Ishikawa (cell line): ENCODE results near the gene RPS21.
A peak's percentile ranks its signal among the peaks of the same experiment; 100 is the strongest.

Experiments used
- CEBPB ChIP-seq: IDR thresholded peaks from 2 replicates; pipeline ENCODE4 v1.6.1; 2012
- CREB1 ChIP-seq: IDR thresholded peaks from 2 replicates; pipeline ENCODE4 v1.6.1; 2012; ENCODE audit warnings: low read depth
- EP300 ChIP-seq: IDR thresholded peaks from 2 replicates; pipeline ENCODE4 v1.6.1; 2012; ENCODE audit warnings: borderline replicate concordance
- NFIC ChIP-seq: IDR thresholded peaks from 2 replicates; pipeline ENCODE4 v1.6.1; 2012
- RAD21 ChIP-seq: IDR thresholded peaks from 2 replicates; pipeline ENCODE4 v1.6.1; 2012; ENCODE audit warnings: low read depth
- TAF1 ChIP-seq: IDR thresholded peaks from 2 replicates; pipeline ENCODE4 v1.6.1; 2012; ENCODE audit warnings: low read depth, mild to moderate bottlenecking
- TCF12 ChIP-seq: IDR thresholded peaks from 2 replicates; pipeline ENCODE4 v1.6.1; 2012; ENCODE audit warnings: low read depth
- YY1 ChIP-seq: IDR thresholded peaks from 2 replicates; pipeline ENCODE4 v1.6.1; 2012; ENCODE audit warnings: low read depth
- ZBTB7A ChIP-seq: IDR thresholded peaks from 2 replicates; pipeline ENCODE4 v1.6.1; 2012; ENCODE audit warnings: low read depth
- TF ChIP-seq, protein P1 (sequence below): IDR thresholded peaks from 2 replicates; pipeline ENCODE4 v1.6.1; 2012
- TF ChIP-seq, protein P2 (sequence below): IDR thresholded peaks from 2 replicates; pipeline ENCODE4 v1.6.1; 2012
- TF ChIP-seq, protein P3 (sequence below): IDR thresholded peaks from 2 replicates; pipeline ENCODE4 v1.6.1; 2012; ENCODE audit warnings: low read depth, mild to moderate bottlenecking

RPS21 gene

GRCh38 chr20:62405108-62405980, 18.4 kb downstream of the RPS21 start:
- peak; percentile 56; the same call in 1 of the 2 replicates for TF ChIP-seq RAD21
- TF ChIP-seq CREB1, result no peak
- TF ChIP-seq EP300, result no peak
- peak; percentile 67 for TF ChIP-seq CEBPB

- TF ChIP-seq TAF1 (no peak), EP300 (no peak), CREB1 (no peak), ZBTB7A (no peak)
Measured at GRCh38 chr20:62405981-62406513, 19.1 kb downstream of the RPS21 start.

DNA sequence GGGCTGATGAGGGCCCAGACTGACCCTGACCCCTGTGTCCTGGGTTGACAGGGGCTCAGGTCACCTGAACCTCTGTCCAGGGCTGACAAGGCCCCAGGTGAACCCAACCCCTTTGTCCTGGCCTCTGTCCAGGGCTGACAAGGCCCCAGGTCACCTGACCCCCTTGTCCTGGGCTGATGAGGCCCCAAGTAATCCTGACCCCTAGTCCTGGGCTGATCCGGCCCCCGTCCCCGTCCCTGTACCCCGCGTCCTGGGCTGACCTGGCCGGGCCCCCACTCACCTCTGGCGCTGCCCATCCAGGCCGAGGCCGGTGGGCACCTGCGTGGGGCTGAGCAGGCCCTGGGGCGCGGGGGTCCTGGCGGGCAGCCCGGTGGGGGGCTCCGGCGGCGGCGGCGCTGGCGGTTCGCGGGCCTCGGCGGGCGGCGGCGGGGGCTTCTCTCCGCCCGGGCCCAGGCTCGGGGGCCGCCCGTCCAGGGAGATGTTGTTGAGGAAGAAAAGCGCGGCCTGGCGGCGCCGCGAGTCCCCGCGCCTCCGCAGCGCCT, 19.8 kb downstream of the RPS21 start:
- TF ChIP-seq TAF1, result no peak
- TF ChIP-seq, protein P1, sequence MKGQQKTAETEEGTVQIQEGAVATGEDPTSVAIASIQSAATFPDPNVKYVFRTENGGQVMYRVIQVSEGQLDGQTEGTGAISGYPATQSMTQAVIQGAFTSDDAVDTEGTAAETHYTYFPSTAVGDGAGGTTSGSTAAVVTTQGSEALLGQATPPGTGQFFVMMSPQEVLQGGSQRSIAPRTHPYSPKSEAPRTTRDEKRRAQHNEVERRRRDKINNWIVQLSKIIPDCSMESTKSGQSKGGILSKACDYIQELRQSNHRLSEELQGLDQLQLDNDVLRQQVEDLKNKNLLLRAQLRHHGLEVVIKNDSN, result peak; percentile 44; the same call in 1 of the 2 replicates
- TF ChIP-seq CEBPB, result no peak
- TF ChIP-seq RAD21, result no peak

- TF ChIP-seq NFIC (0 out of 2 replicates have a peak, but pooled peaks have one; percentile 13), CEBPB (no peak), TCF12 (peak; percentile 63), TAF1 (peak; percentile 57; the same call in 1 of the 2 replicates), EP300 (peak; percentile 17; the same call in 1 of the 2 replicates), CREB1 (peak; percentile 12; the same call in 1 of the 2 replicates), YY1 (0 out of 2 replicates have a peak, but pooled peaks have one; percentile 34), ZBTB7A (no peak)
- TF ChIP-seq, protein P1, result 0 out of 2 replicates have a peak, but pooled peaks have one; percentile 25
- TF ChIP-seq, protein P2, sequence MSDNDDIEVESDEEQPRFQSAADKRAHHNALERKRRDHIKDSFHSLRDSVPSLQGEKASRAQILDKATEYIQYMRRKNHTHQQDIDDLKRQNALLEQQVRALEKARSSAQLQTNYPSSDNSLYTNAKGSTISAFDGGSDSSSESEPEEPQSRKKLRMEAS, result peak; percentile 81
- TF ChIP-seq, protein P3, sequence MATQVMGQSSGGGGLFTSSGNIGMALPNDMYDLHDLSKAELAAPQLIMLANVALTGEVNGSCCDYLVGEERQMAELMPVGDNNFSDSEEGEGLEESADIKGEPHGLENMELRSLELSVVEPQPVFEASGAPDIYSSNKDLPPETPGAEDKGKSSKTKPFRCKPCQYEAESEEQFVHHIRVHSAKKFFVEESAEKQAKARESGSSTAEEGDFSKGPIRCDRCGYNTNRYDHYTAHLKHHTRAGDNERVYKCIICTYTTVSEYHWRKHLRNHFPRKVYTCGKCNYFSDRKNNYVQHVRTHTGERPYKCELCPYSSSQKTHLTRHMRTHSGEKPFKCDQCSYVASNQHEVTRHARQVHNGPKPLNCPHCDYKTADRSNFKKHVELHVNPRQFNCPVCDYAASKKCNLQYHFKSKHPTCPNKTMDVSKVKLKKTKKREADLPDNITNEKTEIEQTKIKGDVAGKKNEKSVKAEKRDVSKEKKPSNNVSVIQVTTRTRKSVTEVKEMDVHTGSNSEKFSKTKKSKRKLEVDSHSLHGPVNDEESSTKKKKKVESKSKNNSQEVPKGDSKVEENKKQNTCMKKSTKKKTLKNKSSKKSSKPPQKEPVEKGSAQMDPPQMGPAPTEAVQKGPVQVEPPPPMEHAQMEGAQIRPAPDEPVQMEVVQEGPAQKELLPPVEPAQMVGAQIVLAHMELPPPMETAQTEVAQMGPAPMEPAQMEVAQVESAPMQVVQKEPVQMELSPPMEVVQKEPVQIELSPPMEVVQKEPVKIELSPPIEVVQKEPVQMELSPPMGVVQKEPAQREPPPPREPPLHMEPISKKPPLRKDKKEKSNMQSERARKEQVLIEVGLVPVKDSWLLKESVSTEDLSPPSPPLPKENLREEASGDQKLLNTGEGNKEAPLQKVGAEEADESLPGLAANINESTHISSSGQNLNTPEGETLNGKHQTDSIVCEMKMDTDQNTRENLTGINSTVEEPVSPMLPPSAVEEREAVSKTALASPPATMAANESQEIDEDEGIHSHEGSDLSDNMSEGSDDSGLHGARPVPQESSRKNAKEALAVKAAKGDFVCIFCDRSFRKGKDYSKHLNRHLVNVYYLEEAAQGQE, result no peak
Measured at GRCh38 chr20:62407221-62407992, 20.5 kb downstream of the RPS21 start, which contains the start of gene CABLES2. Gene CABLES2, minus strand, starts transcription at chr20:62407285. Its CDS starts 9 bp downstream, at chr20:62407276.

GRCh38 chr20:62408055-62408454, 21.2 kb downstream of the RPS21 start:
- TF ChIP-seq CEBPB (no peak), TAF1 (no peak), ZBTB7A (no peak), EP300 (no peak), CREB1 (no peak)
- TF ChIP-seq, protein P1, result no peak
- TF ChIP-seq, protein P3, result no peak
- TF ChIP-seq, protein P2, result no peak
